ENCODE measurements around the gene GK2.

Gene GK2

DNA sequence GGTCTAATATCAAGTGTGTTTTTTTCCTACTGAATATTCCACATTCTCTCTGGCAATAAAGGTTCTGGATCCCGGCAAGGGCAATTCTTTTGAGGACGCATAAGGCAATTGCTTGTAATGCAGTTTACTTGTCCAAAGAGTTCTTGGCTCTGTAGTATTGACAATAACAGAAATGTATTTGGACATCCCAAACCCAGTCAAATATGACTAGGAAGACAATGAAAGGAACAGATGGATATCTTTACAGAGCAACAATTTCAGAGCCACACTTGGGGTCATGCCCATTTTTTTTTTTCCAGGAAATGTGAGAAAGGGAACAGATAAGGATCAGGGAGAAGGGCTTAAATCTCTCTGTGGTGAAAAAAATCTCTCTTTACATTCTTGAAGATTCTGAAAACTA is 12.2 kb downstream of the GK2 start:
- TF ChIP-seq, protein P1, sequence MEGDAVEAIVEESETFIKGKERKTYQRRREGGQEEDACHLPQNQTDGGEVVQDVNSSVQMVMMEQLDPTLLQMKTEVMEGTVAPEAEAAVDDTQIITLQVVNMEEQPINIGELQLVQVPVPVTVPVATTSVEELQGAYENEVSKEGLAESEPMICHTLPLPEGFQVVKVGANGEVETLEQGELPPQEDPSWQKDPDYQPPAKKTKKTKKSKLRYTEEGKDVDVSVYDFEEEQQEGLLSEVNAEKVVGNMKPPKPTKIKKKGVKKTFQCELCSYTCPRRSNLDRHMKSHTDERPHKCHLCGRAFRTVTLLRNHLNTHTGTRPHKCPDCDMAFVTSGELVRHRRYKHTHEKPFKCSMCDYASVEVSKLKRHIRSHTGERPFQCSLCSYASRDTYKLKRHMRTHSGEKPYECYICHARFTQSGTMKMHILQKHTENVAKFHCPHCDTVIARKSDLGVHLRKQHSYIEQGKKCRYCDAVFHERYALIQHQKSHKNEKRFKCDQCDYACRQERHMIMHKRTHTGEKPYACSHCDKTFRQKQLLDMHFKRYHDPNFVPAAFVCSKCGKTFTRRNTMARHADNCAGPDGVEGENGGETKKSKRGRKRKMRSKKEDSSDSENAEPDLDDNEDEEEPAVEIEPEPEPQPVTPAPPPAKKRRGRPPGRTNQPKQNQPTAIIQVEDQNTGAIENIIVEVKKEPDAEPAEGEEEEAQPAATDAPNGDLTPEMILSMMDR (IDR thresholded peaks at IDR 0.05; ENCODE audit: low read depth, low read length) = no peak

DNA sequence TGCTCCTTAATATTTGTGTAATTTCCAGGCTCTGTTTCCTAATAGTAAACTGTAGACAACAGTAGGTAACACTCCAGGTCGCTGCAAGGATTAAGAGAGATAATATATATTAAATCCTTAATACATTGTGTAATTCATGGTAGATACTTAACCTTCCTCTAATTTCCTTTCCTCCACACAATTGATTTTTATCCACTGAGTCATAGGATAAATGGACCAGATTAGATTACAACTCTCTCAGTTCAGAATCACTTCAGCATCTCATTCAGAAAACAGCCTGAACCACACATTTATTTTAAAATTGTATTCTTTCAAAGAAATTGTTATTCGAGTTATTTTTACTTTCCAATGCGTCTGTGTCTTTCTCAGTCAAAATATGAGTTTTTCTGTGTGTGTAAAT is 17.1 kb downstream of the GK2 start:
- TF ChIP-seq, protein P1 (IDR thresholded peaks at IDR 0.05; ENCODE audit: low read depth, low read length) = no peak
- no peak for DNase-seq (ENCODE audit: extremely low read depth, low read depth)

More for the DNA sequence above, 12.2 kb downstream of the GK2 start:
- no peak for DNase-seq (ENCODE audit: extremely low read depth, low read depth)

DNA sequence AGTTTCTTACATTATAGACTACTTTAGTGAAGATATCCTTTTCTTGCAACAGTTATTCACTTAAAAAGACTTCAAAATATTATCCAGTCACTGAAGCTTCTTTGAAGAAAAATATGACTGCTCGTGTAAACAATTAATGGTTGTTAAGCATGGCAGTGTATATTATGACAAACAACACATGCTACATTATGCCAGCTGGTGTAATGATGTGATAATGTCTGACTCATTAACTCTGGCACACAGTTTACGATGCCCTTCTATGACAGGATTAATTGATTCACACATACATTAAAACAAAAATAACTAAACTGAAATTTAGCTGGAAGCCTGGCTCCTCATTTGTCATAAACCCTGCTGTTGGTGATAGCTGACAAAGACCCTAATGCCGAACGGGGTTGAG is 22.4 kb downstream of the GK2 start:
- DNase-seq (ENCODE audit: extremely low read depth, low read depth) = no peak
- TF ChIP-seq, protein P1 (IDR thresholded peaks at IDR 0.05; ENCODE audit: low read depth, low read length) = no peak

DNA sequence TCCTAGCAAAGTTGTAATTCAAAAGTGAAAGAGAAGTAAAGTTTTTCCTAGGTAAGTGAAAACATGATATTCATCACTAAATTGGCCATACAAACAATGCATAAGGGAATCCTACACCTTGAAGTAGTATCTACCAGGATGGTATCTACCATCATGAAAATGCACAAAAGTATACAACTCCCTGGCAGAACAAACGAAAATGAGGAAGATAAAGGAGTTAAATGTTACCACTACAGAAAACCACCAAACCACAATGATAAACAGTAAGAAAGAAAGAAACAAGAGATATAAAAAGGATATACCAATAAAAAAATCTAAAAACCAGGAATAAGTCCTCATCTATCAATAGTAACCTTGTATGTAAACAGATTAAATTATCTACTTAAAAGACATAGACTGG is 26.9 kb downstream of the GK2 start:
- no peak for DNase-seq (ENCODE audit: extremely low read depth, low read depth)
- TF ChIP-seq, protein P1 (IDR thresholded peaks at IDR 0.05; ENCODE audit: low read depth, low read length) = no peak

DNA sequence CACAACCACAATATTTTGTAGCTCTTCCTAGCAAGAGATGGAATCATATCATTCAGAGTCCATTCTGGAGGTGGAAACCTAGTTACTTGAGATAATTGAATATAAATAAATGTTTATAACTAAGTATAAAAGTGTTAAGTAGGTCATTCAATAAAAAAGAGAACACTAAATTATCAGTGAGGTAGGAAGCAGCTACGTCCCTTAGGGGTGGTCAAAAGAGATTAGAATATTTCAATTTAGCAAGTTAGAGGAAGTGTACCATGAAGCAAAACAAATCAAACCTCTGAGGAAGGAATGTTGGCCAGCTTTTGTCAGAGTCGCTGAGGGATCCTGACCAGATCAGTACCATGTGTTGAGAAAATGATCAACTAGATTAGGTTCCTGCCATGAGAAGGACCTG is 38.0 kb downstream of the GK2 start:
- TF ChIP-seq, protein P1 (IDR thresholded peaks at IDR 0.05; ENCODE audit: low read depth, low read length) = no peak
- DNase-seq (ENCODE audit: extremely low read depth, low read depth) = no peak

DNA sequence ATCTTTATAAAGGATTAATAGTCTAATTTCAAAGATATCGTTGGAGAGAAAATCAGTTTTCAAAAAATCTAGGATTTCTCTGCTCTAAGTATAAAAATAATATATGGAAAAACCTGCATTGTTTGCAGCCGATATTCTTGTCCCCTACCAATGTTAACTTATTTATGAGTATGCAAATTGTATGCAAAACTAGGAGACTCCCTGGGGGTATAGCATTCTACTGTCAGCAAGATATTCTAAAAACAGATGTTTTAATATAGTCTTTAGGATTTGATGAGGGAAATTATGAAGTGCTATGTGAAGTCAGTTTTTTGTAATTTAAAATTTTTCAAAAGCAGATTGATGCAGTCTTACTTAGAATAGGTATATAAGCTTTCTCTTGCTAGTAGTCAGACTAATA is 40.9 kb downstream of the GK2 start:
- no peak for DNase-seq (ENCODE audit: extremely low read depth, low read depth)
- TF ChIP-seq, protein P1 (IDR thresholded peaks at IDR 0.05; ENCODE audit: low read depth, low read length) = no peak

DNA sequence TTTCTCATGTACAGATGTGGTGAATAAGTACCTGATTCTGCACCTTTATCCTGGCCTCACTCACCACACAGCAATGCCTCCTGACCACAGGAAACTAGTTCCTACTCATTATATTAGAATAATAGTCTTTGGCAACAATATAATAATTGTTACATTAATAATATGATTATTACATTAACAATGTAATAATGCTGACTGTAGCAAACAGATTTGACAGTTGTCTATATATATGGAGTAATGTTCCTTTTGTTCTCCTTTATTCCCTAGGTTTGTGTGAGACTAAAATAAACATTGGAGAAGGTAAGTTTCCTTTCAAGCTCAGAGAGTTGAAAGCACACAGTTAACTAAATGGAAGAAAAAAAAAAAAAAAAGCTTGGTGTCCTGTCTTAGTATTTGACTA is 41.6 kb downstream of the GK2 start:
- no peak for DNase-seq (ENCODE audit: extremely low read depth, low read depth)
- TF ChIP-seq, protein P1 (IDR thresholded peaks at IDR 0.05; ENCODE audit: low read depth, low read length) = no peak
